Endothelial cell of umbilical vein (primary cell): ENCODE measurements around the gene MARK3. TPM values are rescaled to one million over a fixed set of nuclear protein-coding genes. Genes with fewer than 3 reads are reported as not detected.

Experiments
- BruUV-seq: library from RNA; stranded (reverse); fragments of 400-500 nt; replicated peaks from 2 replicates; lab custom pipeline; 2021; lab: Mats Ljungman, UMichigan
- CTCF ChIA-PET: fragments of 300-600, 350-600 bp; sonication (Branson Sonifier 250); formaldehyde crosslinking; loops from one replicate; lab custom pipeline; 2021; ENCODE audit warnings: antibody characterized with exemption, inconsistent platforms; lab: Charles Lee
- POLR2A ChIA-PET: fragments of 300-600, 350-600 bp; sonication (Branson Sonifier 250); formaldehyde crosslinking; loops from one replicate; lab custom pipeline; 2021; ENCODE audit warnings: antibody characterized with exemption, inconsistent platforms; lab: Charles Lee
- DNase-seq: peaks from one replicate; pipeline ENCODE4 v3.0.0-alpha.2; 2011; ENCODE audit warnings: low read depth, low spot score
- FAIRE-seq: peaks from 2 replicates; lab custom pipeline; 2011; peaks lifted over from hg19 to GRCh38; lab: Jason Lieb, UNC
- H2AFZ ChIP-seq: 2 replicates; pipeline ENCODE4 v1.6.0; 2012; ENCODE audit warnings: low read depth, low read length, control low read depth, inconsistent platforms
- H3K27ac ChIP-seq: 2 replicates; pipeline ENCODE4 v1.5.1; 2011; ENCODE audit warnings: low read depth, mild to moderate bottlenecking, control low read depth, low read length, moderate library complexity; ENCODE audit not compliant: insufficient read depth
- H3K27me3 ChIP-seq, 2 experiments: 2 replicates each; pipeline versions ENCODE4 v1.6.0 to v1.6.1; 2011; ENCODE audit warnings: low read length in 2 of 2, mixed read lengths in 1 of 2; ENCODE audit not compliant: control insufficient read depth in 2 of 2, insufficient read depth in 2 of 2
- H3K36me3 ChIP-seq, 2 experiments: 2 replicates in 1 of 2; 3 replicates in 1 of 2; pipeline ENCODE4 v1.5.1; 2011; ENCODE audit warnings: low read length in 2 of 2, mild to moderate bottlenecking in 1 of 2, moderate library complexity in 1 of 2; ENCODE audit not compliant: control insufficient read depth in 2 of 2, insufficient read depth in 2 of 2; ENCODE audit errors: extremely low read depth in 1 of 2
- H3K4me1 ChIP-seq: 3 replicates; pipeline ENCODE4 v1.5.1; 2011; ENCODE audit warnings: mild to moderate bottlenecking, low read length; ENCODE audit not compliant: control insufficient read depth, insufficient read depth; ENCODE audit errors: extremely low read depth
- H3K4me2 ChIP-seq: 2 replicates; pipeline ENCODE4 v1.6.1; 2011; ENCODE audit warnings: low read length, control low read depth, mixed read lengths; ENCODE audit not compliant: insufficient read depth
- H3K4me3 ChIP-seq, 3 experiments: fragments of 200-600 bp in 1 of 3; sonication (generic), shearing (Covaris generic) in 1 of 3; replicated peaks in 1 of 3; 2 replicates each; pipeline ENCODE4 v1.5.1; 2011 to 2016; ENCODE audit warnings: control low read depth in 3 of 3, low read length in 3 of 3, mild to moderate bottlenecking in 2 of 3, inconsistent platforms in 1 of 3, low read depth in 1 of 3, moderate library complexity in 1 of 3; ENCODE audit not compliant: insufficient read depth in 1 of 3
- H3K79me2 ChIP-seq: 2 replicates; pipeline ENCODE4 v1.6.0; 2012; ENCODE audit warnings: low read length, inconsistent platforms; ENCODE audit not compliant: control insufficient read depth, insufficient read depth
- H3K9ac ChIP-seq: replicated peaks from 2 replicates; pipeline ENCODE3; 2011; ENCODE audit warnings: low read length, control low read depth; ENCODE audit not compliant: insufficient read depth; ENCODE audit errors: extremely low read depth
- H3K9me1 ChIP-seq: replicated peaks from 3 replicates; pipeline ENCODE4 v1.6.0; 2011; ENCODE audit warnings: mild to moderate bottlenecking, low read length; ENCODE audit not compliant: control insufficient read depth, insufficient read depth; ENCODE audit errors: extremely low read depth
- H3K9me3 ChIP-seq: replicated peaks from 2 replicates; pipeline ENCODE4 v1.5.1; 2012; ENCODE audit warnings: low read length, inconsistent platforms; ENCODE audit not compliant: control insufficient read depth, insufficient read depth
- H4K20me1 ChIP-seq: replicated peaks from 2 replicates; pipeline ENCODE3; 2011; ENCODE audit warnings: mild to moderate bottlenecking, low read length; ENCODE audit not compliant: control insufficient read depth, insufficient read depth; ENCODE audit errors: extremely low read depth
- CTCF ChIP-seq, 2 donors: IDR thresholded peaks; 1 replicate in 1 of 2; 2 replicates in 1 of 2; pipeline ENCODE4 v1.5.1; 2011; ENCODE audit warnings: low read length in 2 of 2, mild to moderate bottlenecking in 2 of 2, moderate library complexity in 2 of 2, control low read depth in 1 of 2, inconsistent platforms in 1 of 2, low read depth in 1 of 2; ENCODE audit not compliant: insufficient read depth in 1 of 2; ENCODE audit errors: extremely low read depth in 1 of 2
- GATA2 ChIP-seq: IDR thresholded peaks from 2 replicates; pipeline ENCODE4 v1.7.0; 2011; ENCODE audit warnings: low read depth, mild to moderate bottlenecking, moderate library complexity, mixed read lengths, low read length; ENCODE audit not compliant: insufficient read length, insufficient read depth
- POLR2A ChIP-seq: IDR thresholded peaks from 2 replicates; pipeline ENCODE4 v1.6.1; 2012; ENCODE audit warnings: low read depth, mild to moderate bottlenecking, control low read depth, low read length
- POLR2AphosphoS5 ChIP-seq: IDR thresholded peaks from 2 replicates; pipeline ENCODE4 v1.6.1; 2012; ENCODE audit warnings: low read depth, mild to moderate bottlenecking, control low read depth, low read length, moderate library complexity; ENCODE audit not compliant: insufficient read depth
- dilution Hi-C: fragments of 300-500 bp; cut with MboI; formaldehyde crosslinking; loops from one replicate; pipeline ENCODE4 v1.15.0; 2019; ENCODE audit warnings: low sequenced_read_pairs; ENCODE audit not compliant: extremely low pct_ligation_motif_present
- intact Hi-C: fragments of 100-400 bp; cut with micrococcal nuclease; formaldehyde crosslinking; loops from one replicate; pipeline ENCODE4 v1.10.0; 2022
- polyA plus RNA-seq, 4 experiments: library from polyadenylated mRNA; depleted of rRNA in 3 of 4; stranded (reverse) in 3 of 4; unstranded in 1 of 4; fragments of >200 nt; gene quantifications; 2 replicates each; pipeline versions ENCODE4 v1.2.1 to v1.2.3, GENCODE V29; 2011 to 2012; ENCODE audit warnings: missing spikeins in 1 of 4
- total RNA-seq: library from RNA; stranded (reverse); gene quantifications from 2 replicates; pipeline ENCODE4 v1.2.3, GENCODE V29; 2021

MARK3 gene
- total and polyA plus RNA-seq, 2 donors (not counting 3 experiments of a cell fraction or from before 2014, with no cell fraction given) = 46.6 to 96.1 TPM

- intact Hi-C loops = loop anchor here (5.0 kb wide), 1 partner anchor 94 kb away; no protein-coding TSS in a partner anchor
- POLR2A ChIA-PET = interaction anchor here (0.9 to 1.9 kb wide), 4 partner anchors 46 to 57 kb away, joined by 3 to 19 read pairs (median 4); partner anchors contain the start of gene EIF5
Observed at GRCh38 chr14:103391048-103391447, 5.8 kb downstream of the MARK3 start.

More at GRCh38 chr14:103391048-103391447, 5.8 kb downstream of the MARK3 start:
- peaks cover 37% of the 10 kb centered on the region for H3K4me1 ChIP-seq
- no peak overlapping the region for H3K4me2 ChIP-seq
- H3K9me1 ChIP-seq = no peaks in the 10 kb centered on the region
- no peaks in the 10 kb centered on the region for H3K27me3 ChIP-seq
- no peak overlapping the region for H3K4me3 ChIP-seq
- DNase-seq = peak; percentile 80
- no peaks in the 10 kb centered on the region for H3K9me3 ChIP-seq
- peaks cover 24% of the 10 kb centered on the region for H4K20me1 ChIP-seq
- no peak overlapping the region for H3K27ac ChIP-seq
- peak; percentile 50 for FAIRE-seq
- no peak overlapping the region for H2AFZ ChIP-seq
- dilution Hi-C loops = no loop called here
- CTCF ChIA-PET = interaction anchor here (0.5 to 3.0 kb wide), 41 partner anchors 9 to 323 kb away, joined by 3 to 74 read pairs (median 5); partner anchors contain the start of gene EIF5
- peaks cover 96% of the 10 kb centered on the region for H3K79me2 ChIP-seq
- H3K9ac ChIP-seq = no peak overlapping the region
- H3K36me3 ChIP-seq = no peaks in the 10 kb centered on the region
- TF ChIP-seq CTCF (IDR thresholded peaks at IDR 0.05; ENCODE audit: extremely low read depth in 1 of 2, insufficient read depth in 1 of 2, low read depth in 1 of 2, low read length in 2 of 2) = peak; percentile 49 to 64
- TF ChIP-seq POLR2AphosphoS5 = no peak
- TF ChIP-seq GATA2 = no peak
- no peak for TF ChIP-seq POLR2A
- BruUV-seq = no TSS peak
